ENCODE measurements around the gene AGK. TPM values are rescaled to one million over a fixed set of nuclear protein-coding genes. Genes with fewer than 3 reads are reported as not detected.

Gene AGK
- total RNA-seq, 4 donors from 2014 or later, result 11.8 to 73.8 (median 38.4) TPM

- Histone ChIP-seq H3K36me3 (no peaks in the 10 kb centered on the region), H3K9me3 (no peaks in the 10 kb centered on the region), H3K4me3 (no peak overlapping the region), H3K27ac (no peak overlapping the region), H3K4me1 (peaks cover 0 to 3% of the 10 kb centered on the region in 2 donors), H3K27me3 (no peaks in the 10 kb centered on the region)
- intact Hi-C loops (cut with DNase I; ENCODE audit: low total_unique reads), result no loop called here
- DNase-seq, result no peak
- TF ChIP-seq, protein P1, sequence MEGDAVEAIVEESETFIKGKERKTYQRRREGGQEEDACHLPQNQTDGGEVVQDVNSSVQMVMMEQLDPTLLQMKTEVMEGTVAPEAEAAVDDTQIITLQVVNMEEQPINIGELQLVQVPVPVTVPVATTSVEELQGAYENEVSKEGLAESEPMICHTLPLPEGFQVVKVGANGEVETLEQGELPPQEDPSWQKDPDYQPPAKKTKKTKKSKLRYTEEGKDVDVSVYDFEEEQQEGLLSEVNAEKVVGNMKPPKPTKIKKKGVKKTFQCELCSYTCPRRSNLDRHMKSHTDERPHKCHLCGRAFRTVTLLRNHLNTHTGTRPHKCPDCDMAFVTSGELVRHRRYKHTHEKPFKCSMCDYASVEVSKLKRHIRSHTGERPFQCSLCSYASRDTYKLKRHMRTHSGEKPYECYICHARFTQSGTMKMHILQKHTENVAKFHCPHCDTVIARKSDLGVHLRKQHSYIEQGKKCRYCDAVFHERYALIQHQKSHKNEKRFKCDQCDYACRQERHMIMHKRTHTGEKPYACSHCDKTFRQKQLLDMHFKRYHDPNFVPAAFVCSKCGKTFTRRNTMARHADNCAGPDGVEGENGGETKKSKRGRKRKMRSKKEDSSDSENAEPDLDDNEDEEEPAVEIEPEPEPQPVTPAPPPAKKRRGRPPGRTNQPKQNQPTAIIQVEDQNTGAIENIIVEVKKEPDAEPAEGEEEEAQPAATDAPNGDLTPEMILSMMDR (IDR thresholded peaks at IDR 0.05), result no peak
- no peak for TF ChIP-seq POLR2A (IDR thresholded peaks at IDR 0.05)
Observed at GRCh38 chr7:141512597-141512996, 38.6 kb upstream of the AGK start.

GRCh38 chr7:141513720-141514119, 37.5 kb upstream of the AGK start:
- intact Hi-C loops (cut with DNase I; ENCODE audit: low total_unique reads), result no loop called here
- no peaks in the 10 kb centered on the region for H3K36me3 ChIP-seq
- H3K4me3 ChIP-seq, result no peak overlapping the region
- no peak for DNase-seq
- H3K27me3 ChIP-seq, result no peaks in the 10 kb centered on the region
- TF ChIP-seq POLR2A (IDR thresholded peaks at IDR 0.05), result no peak
- TF ChIP-seq, protein P1 (IDR thresholded peaks at IDR 0.05), result no peak
- no peak overlapping the region for H3K27ac ChIP-seq
- no peaks in the 10 kb centered on the region for H3K9me3 ChIP-seq
- H3K4me1 ChIP-seq, result peaks cover 0 to 3% of the 10 kb centered on the region in 2 donors

- Histone ChIP-seq H3K9me3 (no peaks in the 10 kb centered on the region), H3K27me3 (no peaks in the 10 kb centered on the region), H3K27ac (no peak overlapping the region), H3K4me3 (no peak overlapping the region), H3K36me3 (no peaks in the 10 kb centered on the region), H3K4me1 (peaks cover 0 to 3% of the 10 kb centered on the region in 2 donors)
- no peak for DNase-seq
- TF ChIP-seq POLR2A (IDR thresholded peaks at IDR 0.05), result no peak
- TF ChIP-seq, protein P1 (IDR thresholded peaks at IDR 0.05), result no peak
- intact Hi-C loops (cut with DNase I; ENCODE audit: low total_unique reads), result no loop called here
Observed at GRCh38 chr7:141515941-141516340, 35.3 kb upstream of the AGK start.

GRCh38 chr7:141519623-141520022, 31.6 kb upstream of the AGK start:
- H3K27me3 ChIP-seq, result no peaks in the 10 kb centered on the region
- no peaks in the 10 kb centered on the region for H3K36me3 ChIP-seq
- no peaks in the 10 kb centered on the region for H3K4me1 ChIP-seq
- H3K4me3 ChIP-seq, result no peak overlapping the region
- intact Hi-C loops (cut with DNase I; ENCODE audit: low total_unique reads), result no loop called here
- H3K27ac ChIP-seq, result no peak overlapping the region
- no peaks in the 10 kb centered on the region for H3K9me3 ChIP-seq
- no peak for TF ChIP-seq POLR2A (IDR thresholded peaks at IDR 0.05)
- TF ChIP-seq, protein P1 (IDR thresholded peaks at IDR 0.05), result no peak
- DNase-seq, result no peak

- Histone ChIP-seq H3K27me3 (no peaks in the 10 kb centered on the region), H3K9me3 (no peaks in the 10 kb centered on the region), H3K27ac (no peak overlapping the region), H3K4me3 (no peak overlapping the region), H3K4me1 (no peaks in the 10 kb centered on the region), H3K36me3 (no peaks in the 10 kb centered on the region)
- TF ChIP-seq, protein P1 (IDR thresholded peaks at IDR 0.05), result no peak
- intact Hi-C loops (cut with DNase I; ENCODE audit: low total_unique reads), result no loop called here
- DNase-seq, result no peak
Observed at GRCh38 chr7:141522657-141523342, 28.4 kb upstream of the AGK start.

All from uterus (tissue), 4 donors.